Vagina (tissue), 2 donors: ENCODE measurements around the gene NRG3.

Experiments
- CTCF ChIP-seq, 3 experiments: fragments of 450-650 bp in 2 of 3; fragments of 200-600 bp in 1 of 3; sonication (generic) in 1 of 3; IDR thresholded peaks; one replicate each; pipeline ENCODE4 v1.5.1; 2017 to 2019; ENCODE audit warnings: antibody characterized with exemption in 3 of 3, mild to moderate bottlenecking in 2 of 3, moderate library complexity in 2 of 3
- POLR2A ChIP-seq, 2 donors: fragments of 450-650 bp; IDR thresholded peaks; one replicate each; pipeline ENCODE4 v1.6.1; 2017; ENCODE audit warnings: antibody characterized with exemption in 2 of 2, mild to moderate bottlenecking in 2 of 2, moderate library complexity in 2 of 2
- POLR2AphosphoS5 ChIP-seq, 2 donors: sonication (generic); formaldehyde crosslinking; IDR thresholded peaks; one replicate each; pipeline ENCODE4 v1.9.0; 2017; ENCODE audit warnings: antibody characterized with exemption in 2 of 2, mild to moderate bottlenecking in 2 of 2, low read depth in 1 of 2; ENCODE audit not compliant: insufficient read depth in 1 of 2

- TF ChIP-seq POLR2A (IDR thresholded peaks at IDR 0.05) (no peak), CTCF (IDR thresholded peaks at IDR 0.05) (no peak), POLR2AphosphoS5 (IDR thresholded peaks at IDR 0.05; ENCODE audit: insufficient read depth in 1 of 2, low read depth in 1 of 2) (no peak)
Observed at GRCh38 chr10:81848931-81849330, 26.1 kb upstream of the NRG3 start.
